CD4-positive, alpha-beta memory T cell (primary cell): ENCODE data around the gene TLK2. TPM values are rescaled to one million over a fixed set of nuclear protein-coding genes. Genes with fewer than 3 reads are reported as not detected.
A peak's percentile ranks its signal among the peaks of the same experiment; 100 is the strongest.
"Not testable (repeated sequence)": the region's sequence is repeated elsewhere in the genome, so short reads cannot be mapped to it uniquely, and the experiment has no call there.

ENCODE experiments used
- CTCF ChIA-PET: fragments of 350-600 bp; sonication (Branson Sonifier 250); formaldehyde crosslinking; loops from one replicate; lab custom pipeline; 2021; ENCODE audit warnings: inconsistent platforms; ENCODE audit not compliant: partially characterized antibody; lab: Charles Lee
- POLR2A ChIA-PET: fragments of 350-600 bp; sonication (Branson Sonifier 250); formaldehyde crosslinking; loops from one replicate; lab custom pipeline; 2021; ENCODE audit not compliant: partially characterized antibody; lab: Charles Lee
- DNase-seq, 5 donors: peaks; one replicate each; pipeline versions ENCODE4 v3.0.0 to v3.0.0-alpha.2; 2020 to 2022; ENCODE audit warnings: mixed read lengths in 1 of 5
- H3K27ac ChIP-seq: one replicate; pipeline ENCODE4 v1.7.0; 2013; ENCODE audit warnings: low read depth, low read length
- H3K27me3 ChIP-seq: 2 replicates; pipeline ENCODE4 v1.7.0; 2013; ENCODE audit warnings: mild to moderate bottlenecking, low read length, moderate library complexity; ENCODE audit not compliant: insufficient read depth
- H3K36me3 ChIP-seq: 2 replicates; pipeline ENCODE4 v1.7.0; 2013; ENCODE audit warnings: mild to moderate bottlenecking, low read length, moderate library complexity; ENCODE audit not compliant: insufficient read depth
- H3K4me1 ChIP-seq: 2 replicates; pipeline ENCODE4 v1.7.0; 2013; ENCODE audit warnings: mild to moderate bottlenecking, low read length, moderate library complexity; ENCODE audit not compliant: insufficient read depth
- H3K4me3 ChIP-seq, 2 donors: one replicate each; pipeline ENCODE4 v1.7.0; 2013; ENCODE audit warnings: low read length in 2 of 2, mild to moderate bottlenecking in 1 of 2
- H3K9me3 ChIP-seq, 2 donors: one replicate each; pipeline ENCODE4 v1.7.0; 2013; ENCODE audit warnings: low read length in 2 of 2, control low read depth in 1 of 2; ENCODE audit not compliant: control insufficient read depth in 1 of 2
- H3K27ac Mint-ChIP-seq, 7 donors: one replicate each; pipeline ENCODE4 v1.8.0; 2020 to 2021; ENCODE audit warnings: mixed read lengths in 7 of 7, mild to moderate bottlenecking in 6 of 7, inconsistent platforms in 3 of 7, moderate library complexity in 3 of 7
- H3K27me3 Mint-ChIP-seq, 2 donors: one replicate each; pipeline ENCODE4 v1.8.0; 2020 to 2021; ENCODE audit warnings: mixed read lengths in 2 of 2
- H3K36me3 Mint-ChIP-seq, 2 donors: one replicate each; pipeline ENCODE4 v1.8.0; 2020 to 2021; ENCODE audit warnings: mixed read lengths in 2 of 2, inconsistent platforms in 1 of 2, mild to moderate bottlenecking in 1 of 2
- H3K4me1 Mint-ChIP-seq, 4 donors: one replicate each; pipeline ENCODE4 v1.8.0; 2020 to 2021; ENCODE audit warnings: mixed read lengths in 4 of 4, mild to moderate bottlenecking in 1 of 4
- H3K4me3 Mint-ChIP-seq, 8 donors: one replicate each; pipeline ENCODE4 v1.8.0; 2020 to 2021; ENCODE audit warnings: mixed read lengths in 8 of 8, mild to moderate bottlenecking in 7 of 8, moderate library complexity in 6 of 8, inconsistent platforms in 3 of 8
- H3K9me3 Mint-ChIP-seq, 8 donors: one replicate each; pipeline ENCODE4 v1.8.0; 2020 to 2021; ENCODE audit warnings: mixed read lengths in 8 of 8, mild to moderate bottlenecking in 5 of 8, inconsistent platforms in 3 of 8, moderate library complexity in 1 of 8
- intact Hi-C: fragments of 100-400 bp; cut with micrococcal nuclease; formaldehyde crosslinking; loops from one replicate; pipeline ENCODE4 v1.15.1; 2023
- polyA plus RNA-seq, 2 donors: library from polyadenylated mRNA; unstranded; fragments of 300-500 nt; fragmentation: Illumina TruSeq; gene quantifications; one replicate each; pipeline ENCODE4 v1.2.3, GENCODE V29; 2021
- total RNA-seq, 2 experiments: library from RNA; stranded (reverse); gene quantifications; one replicate each; pipeline ENCODE4 v1.2.3, GENCODE V29; 2021

Gene TLK2
- total and polyA plus RNA-seq, 4 experiments from 2014 or later = 2.4 to 67.7 (median 40.1) TPM

GRCh38 chr17:62611728-62612127 is 133.1 kb downstream of the TLK2 start:
- Histone ChIP-seq H3K4me3 (no peak overlapping the region), H3K36me3 (peaks cover 38% of the 10 kb centered on the region), H3K9me3 (no peaks in the 10 kb centered on the region), H3K4me1 (peaks cover 4% of the 10 kb centered on the region), H3K27ac (no peak overlapping the region), H3K27me3 (no peaks in the 10 kb centered on the region)
- H3K27ac Mint-ChIP-seq = peak overlapping the region in 4 of 7 donors; percentile 10 to 81 (median 64)
- H3K9me3 Mint-ChIP-seq = peaks cover 0 to 1% (median 0%) of the 10 kb centered on the region in 8 donors
- peaks cover 8 to 28% (median 17%) of the 10 kb centered on the region in 4 donors for H3K4me1 Mint-ChIP-seq
- peak overlapping the region in 5 of 8 donors; percentile 22 to 54 (median 38) for H3K4me3 Mint-ChIP-seq
- peaks cover 53 to 79% of the 10 kb centered on the region in 2 donors for H3K36me3 Mint-ChIP-seq
- ChIA-PET CTCF (no interaction called here), POLR2A (no interaction called here)
- DNase-seq = no peak
- H3K27me3 Mint-ChIP-seq = no peaks in the 10 kb centered on the region
- intact Hi-C loops = no loop called here

GRCh38 chr17:62612289-62612688 is 133.7 kb downstream of the TLK2 start:
- DNase-seq, H3K4me1 ChIP-seq, H3K9me3 Mint-ChIP-seq, intact Hi-C loops, H3K9me3 ChIP-seq, POLR2A ChIA-PET, H3K27ac ChIP-seq, H3K27me3 ChIP-seq, H3K27me3 Mint-ChIP-seq, CTCF ChIA-PET, H3K4me3 ChIP-seq, H3K4me3 Mint-ChIP-seq: not testable (repeated sequence)
- H3K4me1 Mint-ChIP-seq = peaks cover 8 to 28% (median 17%) of the 10 kb centered on the region in 4 donors
- peaks cover 50 to 78% of the 10 kb centered on the region in 2 donors for H3K36me3 Mint-ChIP-seq
- peak overlapping the region in 2 of 7 donors; percentile 61 to 67 for H3K27ac Mint-ChIP-seq
- H3K36me3 ChIP-seq = peaks cover 34% of the 10 kb centered on the region

GRCh38 chr17:62613095-62613494 is 134.5 kb downstream of the TLK2 start:
- H3K27me3 ChIP-seq, H3K9me3 Mint-ChIP-seq, H3K9me3 ChIP-seq, H3K27ac Mint-ChIP-seq, CTCF ChIA-PET, DNase-seq, H3K4me3 Mint-ChIP-seq, intact Hi-C loops, POLR2A ChIA-PET, H3K27ac ChIP-seq, H3K4me3 ChIP-seq, H3K4me1 ChIP-seq, H3K27me3 Mint-ChIP-seq: not testable (repeated sequence)
- peaks cover 8 to 28% (median 17%) of the 10 kb centered on the region in 4 donors for H3K4me1 Mint-ChIP-seq
- peaks cover 43 to 70% of the 10 kb centered on the region in 2 donors for H3K36me3 Mint-ChIP-seq
- peaks cover 29% of the 10 kb centered on the region for H3K36me3 ChIP-seq

- no peaks in the 10 kb centered on the region for H3K27me3 Mint-ChIP-seq
- intact Hi-C loops = no loop called here
- Histone ChIP-seq H3K36me3 (peaks cover 18% of the 10 kb centered on the region), H3K27ac (no peak overlapping the region), H3K4me3 (no peak overlapping the region), H3K9me3 (no peaks in the 10 kb centered on the region), H3K4me1 (peaks cover 4% of the 10 kb centered on the region), H3K27me3 (no peaks in the 10 kb centered on the region)
- peaks cover 8 to 27% (median 17%) of the 10 kb centered on the region in 4 donors for H3K4me1 Mint-ChIP-seq
- peaks cover 37 to 60% of the 10 kb centered on the region in 2 donors for H3K36me3 Mint-ChIP-seq
- H3K4me3 Mint-ChIP-seq = peak overlapping the region in 1 of 8 donors; percentile 26
- peak overlapping the region in 1 of 7 donors; percentile 77 for H3K27ac Mint-ChIP-seq
- DNase-seq = no peak
- CTCF ChIA-PET = interaction anchor here (0.6 kb wide), 1 partner anchor 119 kb away, joined by 4 read pairs; no protein-coding TSS in a partner anchor
- H3K9me3 Mint-ChIP-seq = peaks cover 0 to 2% (median 0%) of the 10 kb centered on the region in 8 donors
- POLR2A ChIA-PET = no interaction called here
Observed at GRCh38 chr17:62614142-62614541, 135.5 kb downstream of the TLK2 start.

- Histone ChIP-seq H3K27ac (no peak overlapping the region), H3K4me1 (peaks cover 4% of the 10 kb centered on the region), H3K9me3 (no peaks in the 10 kb centered on the region), H3K36me3 (peaks cover 6% of the 10 kb centered on the region), H3K4me3 (no peak overlapping the region), H3K27me3 (no peaks in the 10 kb centered on the region)
- H3K27ac Mint-ChIP-seq = no peak overlapping the region
- peaks cover 29 to 48% of the 10 kb centered on the region in 2 donors for H3K36me3 Mint-ChIP-seq
- peaks cover 0 to 2% (median 0%) of the 10 kb centered on the region in 8 donors for H3K9me3 Mint-ChIP-seq
- no peaks in the 10 kb centered on the region for H3K27me3 Mint-ChIP-seq
- POLR2A ChIA-PET = no interaction called here
- H3K4me1 Mint-ChIP-seq = peaks cover 3 to 18% (median 11%) of the 10 kb centered on the region in 4 donors
- DNase-seq = no peak
- no peak overlapping the region for H3K4me3 Mint-ChIP-seq
- intact Hi-C loops = no loop called here
- CTCF ChIA-PET = no interaction called here
Observed at GRCh38 chr17:62615503-62615902, 136.9 kb downstream of the TLK2 start.

GRCh38 chr17:62616993-62617893 is 138.6 kb downstream of the TLK2 start:
- H3K27me3 Mint-ChIP-seq = no peaks in the 10 kb centered on the region
- Histone ChIP-seq H3K36me3 (no peaks in the 10 kb centered on the region), H3K4me3 (no peak overlapping the region), H3K27me3 (no peaks in the 10 kb centered on the region), H3K9me3 (no peaks in the 10 kb centered on the region), H3K27ac (no peak overlapping the region), H3K4me1 (no peaks in the 10 kb centered on the region)
- POLR2A ChIA-PET = no interaction called here
- CTCF ChIA-PET = no interaction called here
- peak overlapping the region in 4 of 7 donors; percentile 6 to 81 (median 56) for H3K27ac Mint-ChIP-seq
- peaks cover 0 to 2% (median 0%) of the 10 kb centered on the region in 8 donors for H3K9me3 Mint-ChIP-seq
- peak overlapping the region in 1 of 8 donors; percentile 12 for H3K4me3 Mint-ChIP-seq
- peaks cover 14 to 31% of the 10 kb centered on the region in 2 donors for H3K36me3 Mint-ChIP-seq
- no peak for DNase-seq
- peaks cover 0 to 1% (median 0%) of the 10 kb centered on the region in 4 donors for H3K4me1 Mint-ChIP-seq
- intact Hi-C loops = no loop called here

- no peak for DNase-seq
- ChIA-PET CTCF (no interaction called here), POLR2A (no interaction called here)
- Mint-ChIP-seq H3K9me3 (peaks cover 0 to 2% (median 0%) of the 10 kb centered on the region in 8 donors), H3K27ac (peak overlapping the region in 2 of 7 donors; percentile 55 to 57), H3K4me3 (no peak overlapping the region), H3K27me3 (no peaks in the 10 kb centered on the region), H3K4me1 (no peaks in the 10 kb centered on the region), H3K36me3 (peaks cover 15 to 29% of the 10 kb centered on the region in 2 donors)
- H3K9me3 ChIP-seq = no peaks in the 10 kb centered on the region
- intact Hi-C loops = no loop called here
- no peak overlapping the region for H3K27ac ChIP-seq
- no peaks in the 10 kb centered on the region for H3K4me1 ChIP-seq
- no peaks in the 10 kb centered on the region for H3K27me3 ChIP-seq
- no peak overlapping the region for H3K4me3 ChIP-seq
- H3K36me3 ChIP-seq = no peaks in the 10 kb centered on the region
Observed at GRCh38 chr17:62617894-62618472, 139.4 kb downstream of the TLK2 start.
